ENCODE measurements around the gene SLC29A4. TPM values are rescaled to one million over a fixed set of nuclear protein-coding genes. Genes with fewer than 3 reads are reported as not detected.

SLC29A4 gene
- total and polyA plus RNA-seq, 2 of the 13 experiments (the other 11 are each of a cell fraction or from before 2014, with no cell fraction given), result 29.7 to 31.7 TPM

- TF ChIP-seq, protein P1, sequence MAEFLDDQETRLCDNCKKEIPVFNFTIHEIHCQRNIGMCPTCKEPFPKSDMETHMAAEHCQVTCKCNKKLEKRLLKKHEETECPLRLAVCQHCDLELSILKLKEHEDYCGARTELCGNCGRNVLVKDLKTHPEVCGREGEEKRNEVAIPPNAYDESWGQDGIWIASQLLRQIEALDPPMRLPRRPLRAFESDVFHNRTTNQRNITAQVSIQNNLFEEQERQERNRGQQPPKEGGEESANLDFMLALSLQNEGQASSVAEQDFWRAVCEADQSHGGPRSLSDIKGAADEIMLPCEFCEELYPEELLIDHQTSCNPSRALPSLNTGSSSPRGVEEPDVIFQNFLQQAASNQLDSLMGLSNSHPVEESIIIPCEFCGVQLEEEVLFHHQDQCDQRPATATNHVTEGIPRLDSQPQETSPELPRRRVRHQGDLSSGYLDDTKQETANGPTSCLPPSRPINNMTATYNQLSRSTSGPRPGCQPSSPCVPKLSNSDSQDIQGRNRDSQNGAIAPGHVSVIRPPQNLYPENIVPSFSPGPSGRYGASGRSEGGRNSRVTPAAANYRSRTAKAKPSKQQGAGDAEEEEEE (CRISPR knock-in tag; IDR thresholded peaks at IDR 0.05; ENCODE audit: borderline replicate concordance), result no peak
- TF ChIP-seq MLLT10 (CRISPR knock-in tag; IDR thresholded peaks at IDR 0.05) (no peak), ZNF138 (CRISPR knock-in tag; IDR thresholded peaks at IDR 0.05; ENCODE audit: low read depth) (no peak), THYN1 (CRISPR knock-in tag; IDR thresholded peaks at IDR 0.05; ENCODE audit: borderline replicate concordance, low read depth) (no peak), SMARCE1 (IDR thresholded peaks at IDR 0.05; ENCODE audit: borderline replicate concordance) (no peak), RFXANK (CRISPR knock-in tag; IDR thresholded peaks at IDR 0.05) (no peak), PLRG1 (conservative IDR thresholded peaks at IDR 0.05) (no peak), SYNCRIP (IDR thresholded peaks at IDR 0.05; ENCODE audit: insufficient read depth, low read depth, low read length) (no peak), ATAD3A (CRISPR knock-in tag; IDR thresholded peaks at IDR 0.05) (no peak), ZNF142 (CRISPR knock-in tag; IDR thresholded peaks at IDR 0.05) (no peak), ZNF510 (CRISPR knock-in tag; IDR thresholded peaks at IDR 0.05; ENCODE audit: low read depth) (no peak), ZNF354B (CRISPR knock-in tag; IDR thresholded peaks at IDR 0.05) (no peak), LCORL (IDR thresholded peaks at IDR 0.05) (no peak), LCORL (CRISPR knock-in tag; IDR thresholded peaks at IDR 0.05) (no peak), POLR2G (IDR thresholded peaks at IDR 0.05; ENCODE audit: low read depth, low read length) (no peak), ZFAT (CRISPR knock-in tag; conservative IDR thresholded peaks at IDR 0.05) (no peak), NFE2L1 (CRISPR knock-in tag; IDR thresholded peaks at IDR 0.05; ENCODE audit: borderline replicate concordance) (no peak), NFE2L2 (IDR thresholded peaks at IDR 0.05; ENCODE audit: low read length) (no peak), ATF1 (CRISPR knock-in tag; IDR thresholded peaks at IDR 0.05) (no peak), HDAC1 (CRISPR knock-in tag; IDR thresholded peaks at IDR 0.05) (peak; percentile 79), ZNF850 (CRISPR knock-in tag; conservative IDR thresholded peaks at IDR 0.05) (no peak)
- TF ChIP-seq, protein P2, sequence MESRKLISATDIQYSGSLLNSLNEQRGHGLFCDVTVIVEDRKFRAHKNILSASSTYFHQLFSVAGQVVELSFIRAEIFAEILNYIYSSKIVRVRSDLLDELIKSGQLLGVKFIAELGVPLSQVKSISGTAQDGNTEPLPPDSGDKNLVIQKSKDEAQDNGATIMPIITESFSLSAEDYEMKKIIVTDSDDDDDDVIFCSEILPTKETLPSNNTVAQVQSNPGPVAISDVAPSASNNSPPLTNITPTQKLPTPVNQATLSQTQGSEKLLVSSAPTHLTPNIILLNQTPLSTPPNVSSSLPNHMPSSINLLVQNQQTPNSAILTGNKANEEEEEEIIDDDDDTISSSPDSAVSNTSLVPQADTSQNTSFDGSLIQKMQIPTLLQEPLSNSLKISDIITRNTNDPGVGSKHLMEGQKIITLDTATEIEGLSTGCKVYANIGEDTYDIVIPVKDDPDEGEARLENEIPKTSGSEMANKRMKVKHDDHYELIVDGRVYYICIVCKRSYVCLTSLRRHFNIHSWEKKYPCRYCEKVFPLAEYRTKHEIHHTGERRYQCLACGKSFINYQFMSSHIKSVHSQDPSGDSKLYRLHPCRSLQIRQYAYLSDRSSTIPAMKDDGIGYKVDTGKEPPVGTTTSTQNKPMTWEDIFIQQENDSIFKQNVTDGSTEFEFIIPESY (CRISPR knock-in tag; IDR thresholded peaks at IDR 0.05), result no peak
- TF ChIP-seq, protein P3, sequence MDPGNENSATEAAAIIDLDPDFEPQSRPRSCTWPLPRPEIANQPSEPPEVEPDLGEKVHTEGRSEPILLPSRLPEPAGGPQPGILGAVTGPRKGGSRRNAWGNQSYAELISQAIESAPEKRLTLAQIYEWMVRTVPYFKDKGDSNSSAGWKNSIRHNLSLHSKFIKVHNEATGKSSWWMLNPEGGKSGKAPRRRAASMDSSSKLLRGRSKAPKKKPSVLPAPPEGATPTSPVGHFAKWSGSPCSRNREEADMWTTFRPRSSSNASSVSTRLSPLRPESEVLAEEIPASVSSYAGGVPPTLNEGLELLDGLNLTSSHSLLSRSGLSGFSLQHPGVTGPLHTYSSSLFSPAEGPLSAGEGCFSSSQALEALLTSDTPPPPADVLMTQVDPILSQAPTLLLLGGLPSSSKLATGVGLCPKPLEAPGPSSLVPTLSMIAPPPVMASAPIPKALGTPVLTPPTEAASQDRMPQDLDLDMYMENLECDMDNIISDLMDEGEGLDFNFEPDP (CRISPR knock-in tag; conservative IDR thresholded peaks at IDR 0.05), result no peak
These were observed 44.2 kb upstream of the SLC29A4 start (continued) for GRCh38 chr7:5238500-5238899.
